GM23338 (cell line): ENCODE measurements around the gene ZG16B. TPM values are rescaled to one million over a fixed set of nuclear protein-coding genes. Genes with fewer than 3 reads are reported as not detected.

ENCODE experiments used
- ATAC-seq: fragments of 200-7000 bp; cut with Tn5 transposase; 3 replicates; pipeline ENCODE4 v1.9.1; 2020
- DNase-seq: peaks from one replicate; pipeline ENCODE4 v3.0.0-alpha.2; 2015; ENCODE audit warnings: low spot score
- H2AFZ ChIP-seq: fragments of 200-600 bp; sonication (generic); 2 replicates; pipeline ENCODE4 v1.8.0; 2016; ENCODE audit warnings: antibody characterized with exemption, mild to moderate bottlenecking, moderate library complexity
- H3F3A ChIP-seq: fragments of 200-600 bp; sonication (generic); replicated peaks from 2 replicates; pipeline ENCODE4 v1.8.0; 2017; ENCODE audit warnings: antibody characterized with exemption, mixed run types, low read depth
- H3K27ac ChIP-seq: fragments of 200-600 bp; sonication (generic); 2 replicates; pipeline ENCODE4 v1.6.1; 2016; ENCODE audit warnings: low read depth
- H3K27me3 ChIP-seq: fragments of 200-600 bp; sonication (generic); 2 replicates; pipeline ENCODE4 v1.8.0; 2016; ENCODE audit warnings: mild to moderate bottlenecking, mixed run types, moderate library complexity; ENCODE audit not compliant: insufficient read depth
- H3K36me3 ChIP-seq: fragments of 200-600 bp; sonication (generic); 2 replicates; pipeline ENCODE4 v1.8.0; 2016; ENCODE audit warnings: mild to moderate bottlenecking; ENCODE audit not compliant: insufficient read depth
- H3K4me1 ChIP-seq: fragments of 200-600 bp; sonication (generic); 2 replicates; pipeline ENCODE4 v1.8.0; 2016; ENCODE audit warnings: mild to moderate bottlenecking, moderate library complexity; ENCODE audit not compliant: insufficient read depth
- H3K4me2 ChIP-seq: fragments of 200-600 bp; sonication (generic); 2 replicates; pipeline ENCODE4 v1.7.1; 2017; ENCODE audit warnings: mixed run types
- H3K4me3 ChIP-seq: fragments of 200-600 bp; sonication (generic); 2 replicates; pipeline ENCODE4 v1.6.1; 2016; ENCODE audit warnings: mixed run types
- H3K79me2 ChIP-seq: fragments of 200-600 bp; sonication (generic); replicated peaks from 2 replicates; pipeline ENCODE4 v1.8.0; 2017; ENCODE audit warnings: mild to moderate bottlenecking; ENCODE audit not compliant: insufficient read depth
- H3K9me2 ChIP-seq: fragments of 200-600 bp; sonication (generic); 2 replicates; pipeline ENCODE4 v1.8.0; 2017; ENCODE audit not compliant: insufficient read depth
- H4K20me1 ChIP-seq: fragments of 200-600 bp; sonication (generic); replicated peaks from 2 replicates; pipeline ENCODE4 v1.8.0; 2017; ENCODE audit warnings: mild to moderate bottlenecking; ENCODE audit not compliant: insufficient read depth
- H3K27ac Mint-ChIP-seq: 2 replicates; pipeline ENCODE4 v1.8.0; 2020; ENCODE audit warnings: inconsistent platforms, mild to moderate bottlenecking, moderate library complexity, mixed read lengths
- H3K27me3 Mint-ChIP-seq: 3 replicates; pipeline ENCODE4 v1.8.0; 2022; ENCODE audit warnings: low read depth, mild to moderate bottlenecking, moderate library complexity, mixed read lengths, inconsistent platforms; ENCODE audit not compliant: insufficient read depth, poor library complexity
- H3K36me3 Mint-ChIP-seq: 3 replicates; pipeline ENCODE4 v1.8.0; 2021; ENCODE audit warnings: low read depth, mild to moderate bottlenecking, inconsistent platforms, moderate library complexity, mixed read lengths
- H3K4me1 Mint-ChIP-seq: 3 replicates; pipeline ENCODE4 v1.8.0; 2020; ENCODE audit warnings: mild to moderate bottlenecking, inconsistent platforms, mixed read lengths
- H3K4me3 Mint-ChIP-seq: 3 replicates; pipeline ENCODE4 v1.8.0; 2021; ENCODE audit warnings: moderate library complexity, mild to moderate bottlenecking, inconsistent platforms, mixed read lengths
- H3K9me3 Mint-ChIP-seq: 3 replicates; pipeline ENCODE4 v1.8.0; 2020; ENCODE audit warnings: moderate library complexity, mild to moderate bottlenecking, inconsistent platforms, mixed read lengths
- CREB1 ChIP-seq: fragments of 250-450 bp; sonication (Bioruptor Pico); IDR thresholded peaks from 2 replicates; pipeline ENCODE4 v1.5.0; 2020; ENCODE audit warnings: low read depth, mild to moderate bottlenecking, moderate library complexity
- CTCF ChIP-seq, 2 experiments: fragments of 200-600 bp in 1 of 2; sonication (generic) in 1 of 2; conservative IDR thresholded peaks; 2 replicates each; pipeline versions ENCODE4 v1.5.1 to v1.6.1; 2016 to 2017; ENCODE audit warnings: antibody characterized with exemption in 2 of 2, low read depth in 2 of 2, mild to moderate bottlenecking in 2 of 2, moderate library complexity in 1 of 2
- EZH2 ChIP-seq: fragments of 200-600 bp; sonication (generic); IDR thresholded peaks from one replicate; pipeline ENCODE4 v1.8.0; 2017; ENCODE audit warnings: antibody characterized with exemption, mild to moderate bottlenecking, low read depth; ENCODE audit not compliant: unreplicated experiment
- JUNB ChIP-seq: IDR thresholded peaks from one replicate; pipeline ENCODE4 v1.6.1; 2016; ENCODE audit warnings: antibody characterized with exemption; ENCODE audit not compliant: unreplicated experiment
- POLR2AphosphoS5 ChIP-seq: IDR thresholded peaks from 2 replicates; pipeline ENCODE4 v1.6.1; 2016; ENCODE audit warnings: antibody characterized with exemption, low read depth
- ZNF114 ChIP-seq: fragments of 250-450 bp; sonication (Bioruptor Pico); IDR thresholded peaks from 2 replicates; pipeline ENCODE4 v1.5.0; 2020; ENCODE audit warnings: mild to moderate bottlenecking, moderate library complexity
- ZNF331 ChIP-seq: fragments of 250-450 bp; sonication (Bioruptor Pico); IDR thresholded peaks from 2 replicates; pipeline ENCODE4 v1.5.0; 2020; ENCODE audit warnings: low read depth, mild to moderate bottlenecking, moderate library complexity
- polyA plus RNA-seq: library from polyadenylated mRNA; unstranded; fragments of >200 nt; fragmentation: Nextera tagmentation; extraction: Ambion mirVana; gene quantifications from 2 replicates; pipeline ENCODE4 v1.2.1, GENCODE V29; 2016
- total RNA-seq: library from RNA; depleted of rRNA; stranded (reverse); fragments of >200 nt; shearing (Covaris generic); gene quantifications from 2 replicates; pipeline ENCODE4 v1.2.3, GENCODE V29; 2014
- TF ChIP-seq, protein P1 (sequence below): IDR thresholded peaks from 2 replicates; pipeline ENCODE4 v1.6.1; 2016; ENCODE audit warnings: antibody characterized with exemption
- TF ChIP-seq, protein P2 (sequence below): IDR thresholded peaks from one replicate; pipeline ENCODE4 v1.6.1; 2018; ENCODE audit warnings: antibody characterized with exemption; ENCODE audit not compliant: unreplicated experiment
- TF ChIP-seq, protein P3 (sequence below): fragments of 250-450 bp; sonication (Bioruptor Pico); IDR thresholded peaks from 2 replicates; pipeline ENCODE4 v1.5.0; 2020; ENCODE audit warnings: mild to moderate bottlenecking, moderate library complexity

ZG16B gene
- total and polyA plus RNA-seq, 2 experiments from 2014 or later = not detected

GRCh38 chr16:2822496-2822895, 7.6 kb upstream of the ZG16B start:
- Histone ChIP-seq H4K20me1 (no peaks in the 10 kb centered on the region), H3K27me3 (no peaks in the 10 kb centered on the region), H3K36me3 (no peaks in the 10 kb centered on the region), H3F3A (no peaks in the 10 kb centered on the region), H3K9me2 (no peaks in the 10 kb centered on the region), H3K4me1 (no peaks in the 10 kb centered on the region), H3K79me2 (no peaks in the 10 kb centered on the region), H2AFZ (no peak overlapping the region), H3K27ac (no peak overlapping the region), H3K4me3 (no peak overlapping the region), H3K4me2 (no peak overlapping the region)
- Mint-ChIP-seq H3K27ac (no peak overlapping the region), H3K36me3 (no peaks in the 10 kb centered on the region), H3K4me3 (no peak overlapping the region), H3K9me3 (no peaks in the 10 kb centered on the region), H3K27me3 (peaks cover 6% of the 10 kb centered on the region), H3K4me1 (no peaks in the 10 kb centered on the region)
- no peak for ATAC-seq
- no peak for TF ChIP-seq CREB1 (CRISPR knock-in tag)
- no peak for TF ChIP-seq ZNF114 (CRISPR knock-in tag)
- no peak for DNase-seq

DNA sequence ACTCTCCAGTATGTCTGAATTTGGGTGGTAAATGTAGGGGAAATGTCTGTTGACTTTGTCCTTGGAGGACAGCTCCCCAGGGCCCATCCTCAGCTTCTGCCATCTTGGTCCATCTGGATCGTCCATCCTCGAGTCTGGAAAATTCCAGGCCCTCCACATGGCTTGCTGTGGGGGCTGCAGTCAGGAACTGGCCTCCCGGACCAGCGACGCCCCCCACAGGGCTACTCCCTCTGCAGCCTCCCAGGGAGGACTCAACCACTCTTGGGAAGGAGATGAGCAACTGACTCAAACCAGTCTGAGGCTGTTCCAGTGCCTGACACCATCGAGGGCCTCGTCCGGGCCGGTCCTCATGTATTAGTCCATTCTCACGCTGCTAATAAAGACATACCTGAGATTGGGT, 5.5 kb upstream of the ZG16B start:
- no peaks in the 10 kb centered on the region for H3K27me3 ChIP-seq
- H3K36me3 ChIP-seq = no peaks in the 10 kb centered on the region
- no peaks in the 10 kb centered on the region for H3K4me1 ChIP-seq
- no peak overlapping the region; the same call in 2 of the 3 replicates for H3K4me3 Mint-ChIP-seq
- no peak overlapping the region for H2AFZ ChIP-seq
- DNase-seq (no peak), ATAC-seq (no peak)
- H3K27ac Mint-ChIP-seq = no peak overlapping the region
- no peak overlapping the region for H3K4me2 ChIP-seq
- no peaks in the 10 kb centered on the region for H3K79me2 ChIP-seq
- H3F3A ChIP-seq = no peaks in the 10 kb centered on the region
- H3K9me3 Mint-ChIP-seq = no peaks in the 10 kb centered on the region
- H3K9me2 ChIP-seq = no peaks in the 10 kb centered on the region
- no peak overlapping the region for H3K4me3 ChIP-seq
- no peak overlapping the region for H3K27ac ChIP-seq
- H3K27me3 Mint-ChIP-seq = peaks cover 5% of the 10 kb centered on the region
- no peaks in the 10 kb centered on the region for H4K20me1 ChIP-seq
- no peaks in the 10 kb centered on the region for H3K36me3 Mint-ChIP-seq
- H3K4me1 Mint-ChIP-seq = no peaks in the 10 kb centered on the region
- TF ChIP-seq, protein P1, sequence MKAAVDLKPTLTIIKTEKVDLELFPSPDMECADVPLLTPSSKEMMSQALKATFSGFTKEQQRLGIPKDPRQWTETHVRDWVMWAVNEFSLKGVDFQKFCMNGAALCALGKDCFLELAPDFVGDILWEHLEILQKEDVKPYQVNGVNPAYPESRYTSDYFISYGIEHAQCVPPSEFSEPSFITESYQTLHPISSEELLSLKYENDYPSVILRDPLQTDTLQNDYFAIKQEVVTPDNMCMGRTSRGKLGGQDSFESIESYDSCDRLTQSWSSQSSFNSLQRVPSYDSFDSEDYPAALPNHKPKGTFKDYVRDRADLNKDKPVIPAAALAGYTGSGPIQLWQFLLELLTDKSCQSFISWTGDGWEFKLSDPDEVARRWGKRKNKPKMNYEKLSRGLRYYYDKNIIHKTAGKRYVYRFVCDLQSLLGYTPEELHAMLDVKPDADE = no peak
- no peak for TF ChIP-seq EZH2
- TF ChIP-seq POLR2AphosphoS5 = no peak
- TF ChIP-seq, protein P2, sequence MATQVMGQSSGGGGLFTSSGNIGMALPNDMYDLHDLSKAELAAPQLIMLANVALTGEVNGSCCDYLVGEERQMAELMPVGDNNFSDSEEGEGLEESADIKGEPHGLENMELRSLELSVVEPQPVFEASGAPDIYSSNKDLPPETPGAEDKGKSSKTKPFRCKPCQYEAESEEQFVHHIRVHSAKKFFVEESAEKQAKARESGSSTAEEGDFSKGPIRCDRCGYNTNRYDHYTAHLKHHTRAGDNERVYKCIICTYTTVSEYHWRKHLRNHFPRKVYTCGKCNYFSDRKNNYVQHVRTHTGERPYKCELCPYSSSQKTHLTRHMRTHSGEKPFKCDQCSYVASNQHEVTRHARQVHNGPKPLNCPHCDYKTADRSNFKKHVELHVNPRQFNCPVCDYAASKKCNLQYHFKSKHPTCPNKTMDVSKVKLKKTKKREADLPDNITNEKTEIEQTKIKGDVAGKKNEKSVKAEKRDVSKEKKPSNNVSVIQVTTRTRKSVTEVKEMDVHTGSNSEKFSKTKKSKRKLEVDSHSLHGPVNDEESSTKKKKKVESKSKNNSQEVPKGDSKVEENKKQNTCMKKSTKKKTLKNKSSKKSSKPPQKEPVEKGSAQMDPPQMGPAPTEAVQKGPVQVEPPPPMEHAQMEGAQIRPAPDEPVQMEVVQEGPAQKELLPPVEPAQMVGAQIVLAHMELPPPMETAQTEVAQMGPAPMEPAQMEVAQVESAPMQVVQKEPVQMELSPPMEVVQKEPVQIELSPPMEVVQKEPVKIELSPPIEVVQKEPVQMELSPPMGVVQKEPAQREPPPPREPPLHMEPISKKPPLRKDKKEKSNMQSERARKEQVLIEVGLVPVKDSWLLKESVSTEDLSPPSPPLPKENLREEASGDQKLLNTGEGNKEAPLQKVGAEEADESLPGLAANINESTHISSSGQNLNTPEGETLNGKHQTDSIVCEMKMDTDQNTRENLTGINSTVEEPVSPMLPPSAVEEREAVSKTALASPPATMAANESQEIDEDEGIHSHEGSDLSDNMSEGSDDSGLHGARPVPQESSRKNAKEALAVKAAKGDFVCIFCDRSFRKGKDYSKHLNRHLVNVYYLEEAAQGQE = no peak
- TF ChIP-seq CTCF (conservative IDR thresholded peaks at IDR 0.05; ENCODE audit: low read depth in 2 of 2) = no peak
- TF ChIP-seq CREB1 (CRISPR knock-in tag) = no peak
- TF ChIP-seq, protein P3, sequence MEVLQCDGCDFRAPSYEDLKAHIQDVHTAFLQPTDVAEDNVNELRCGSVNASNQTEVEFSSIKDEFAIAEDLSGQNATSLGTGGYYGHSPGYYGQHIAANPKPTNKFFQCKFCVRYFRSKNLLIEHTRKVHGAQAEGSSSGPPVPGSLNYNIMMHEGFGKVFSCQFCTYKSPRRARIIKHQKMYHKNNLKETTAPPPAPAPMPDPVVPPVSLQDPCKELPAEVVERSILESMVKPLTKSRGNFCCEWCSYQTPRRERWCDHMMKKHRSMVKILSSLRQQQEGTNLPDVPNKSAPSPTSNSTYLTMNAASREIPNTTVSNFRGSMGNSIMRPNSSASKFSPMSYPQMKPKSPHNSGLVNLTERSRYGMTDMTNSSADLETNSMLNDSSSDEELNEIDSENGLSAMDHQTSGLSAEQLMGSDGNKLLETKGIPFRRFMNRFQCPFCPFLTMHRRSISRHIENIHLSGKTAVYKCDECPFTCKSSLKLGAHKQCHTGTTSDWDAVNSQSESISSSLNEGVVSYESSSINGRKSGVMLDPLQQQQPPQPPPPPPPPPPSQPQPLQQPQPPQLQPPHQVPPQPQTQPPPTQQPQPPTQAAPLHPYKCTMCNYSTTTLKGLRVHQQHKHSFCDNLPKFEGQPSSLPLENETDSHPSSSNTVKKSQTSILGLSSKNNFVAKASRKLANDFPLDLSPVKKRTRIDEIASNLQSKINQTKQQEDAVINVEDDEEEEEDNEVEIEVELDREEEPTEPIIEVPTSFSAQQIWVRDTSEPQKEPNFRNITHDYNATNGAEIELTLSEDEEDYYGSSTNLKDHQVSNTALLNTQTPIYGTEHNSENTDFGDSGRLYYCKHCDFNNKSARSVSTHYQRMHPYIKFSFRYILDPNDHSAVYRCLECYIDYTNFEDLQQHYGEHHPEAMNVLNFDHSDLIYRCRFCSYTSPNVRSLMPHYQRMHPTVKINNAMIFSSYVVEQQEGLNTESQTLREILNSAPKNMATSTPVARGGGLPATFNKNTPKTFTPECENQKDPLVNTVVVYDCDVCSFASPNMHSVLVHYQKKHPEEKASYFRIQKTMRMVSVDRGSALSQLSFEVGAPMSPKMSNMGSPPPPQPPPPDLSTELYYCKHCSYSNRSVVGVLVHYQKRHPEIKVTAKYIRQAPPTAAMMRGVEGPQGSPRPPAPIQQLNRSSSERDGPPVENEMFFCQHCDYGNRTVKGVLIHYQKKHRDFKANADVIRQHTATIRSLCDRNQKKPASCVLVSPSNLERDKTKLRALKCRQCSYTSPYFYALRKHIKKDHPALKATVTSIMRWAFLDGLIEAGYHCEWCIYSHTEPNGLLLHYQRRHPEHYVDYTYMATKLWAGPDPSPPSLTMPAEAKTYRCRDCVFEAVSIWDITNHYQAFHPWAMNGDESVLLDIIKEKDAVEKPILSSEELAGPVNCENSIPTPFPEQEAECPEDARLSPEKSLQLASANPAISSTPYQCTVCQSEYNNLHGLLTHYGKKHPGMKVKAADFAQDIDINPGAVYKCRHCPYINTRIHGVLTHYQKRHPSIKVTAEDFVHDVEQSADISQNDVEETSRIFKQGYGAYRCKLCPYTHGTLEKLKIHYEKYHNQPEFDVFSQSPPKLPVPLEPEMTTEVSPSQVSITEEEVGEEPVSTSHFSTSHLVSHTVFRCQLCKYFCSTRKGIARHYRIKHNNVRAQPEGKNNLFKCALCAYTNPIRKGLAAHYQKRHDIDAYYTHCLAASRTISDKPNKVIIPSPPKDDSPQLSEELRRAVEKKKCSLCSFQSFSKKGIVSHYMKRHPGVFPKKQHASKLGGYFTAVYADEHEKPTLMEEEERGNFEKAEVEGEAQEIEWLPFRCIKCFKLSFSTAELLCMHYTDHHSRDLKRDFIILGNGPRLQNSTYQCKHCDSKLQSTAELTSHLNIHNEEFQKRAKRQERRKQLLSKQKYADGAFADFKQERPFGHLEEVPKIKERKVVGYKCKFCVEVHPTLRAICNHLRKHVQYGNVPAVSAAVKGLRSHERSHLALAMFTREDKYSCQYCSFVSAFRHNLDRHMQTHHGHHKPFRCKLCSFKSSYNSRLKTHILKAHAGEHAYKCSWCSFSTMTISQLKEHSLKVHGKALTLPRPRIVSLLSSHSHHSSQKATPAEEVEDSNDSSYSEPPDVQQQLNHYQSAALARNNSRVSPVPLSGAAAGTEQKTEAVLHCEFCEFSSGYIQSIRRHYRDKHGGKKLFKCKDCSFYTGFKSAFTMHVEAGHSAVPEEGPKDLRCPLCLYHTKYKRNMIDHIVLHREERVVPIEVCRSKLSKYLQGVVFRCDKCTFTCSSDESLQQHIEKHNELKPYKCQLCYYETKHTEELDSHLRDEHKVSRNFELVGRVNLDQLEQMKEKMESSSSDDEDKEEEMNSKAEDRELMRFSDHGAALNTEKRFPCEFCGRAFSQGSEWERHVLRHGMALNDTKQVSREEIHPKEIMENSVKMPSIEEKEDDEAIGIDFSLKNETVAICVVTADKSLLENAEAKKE (CRISPR knock-in tag) = no peak
- no peak for TF ChIP-seq ZNF331 (CRISPR knock-in tag)
- TF ChIP-seq JUNB = no peak
- TF ChIP-seq ZNF114 (CRISPR knock-in tag) = no peak
